GM21723 (cell line): ENCODE data around the gene DDX4.
"Not testable (repeated sequence)": the region's sequence is repeated elsewhere in the genome, so short reads cannot be mapped to it uniquely, and the experiment has no call there.

ENCODE experiments used
- ATAC-seq: cut with Tn5 transposase; IDR thresholded peaks from one replicate; pipeline ENCODE4 v1.9.1; 2021; ENCODE audit warnings: mild to moderate bottlenecking, moderate library complexity; ENCODE audit not compliant: unreplicated experiment

The DDX4 gene

GRCh38 chr5:55737793-55738192 lies at the start of gene DDX4:
TSS of gene DDX4 (plus strand) at chr5:55738061. CDS start at chr5:55738964, 903 bp downstream.
- no peak for ATAC-seq

- no peak for ATAC-seq
Observed at GRCh38 chr5:55691265-55692105, 46.4 kb upstream of the DDX4 start.

GRCh38 chr5:55692106-55692417 lies 45.8 kb upstream of the DDX4 start:
- ATAC-seq = no peak

GRCh38 chr5:55692509-55692908 lies 45.4 kb upstream of the DDX4 start:
- ATAC-seq = no peak

GRCh38 chr5:55694152-55694830 lies 43.6 kb upstream of the DDX4 start:
- no peak for ATAC-seq

GRCh38 chr5:55696704-55697103 lies 41.2 kb upstream of the DDX4 start:
- ATAC-seq = not testable (repeated sequence)

- ATAC-seq = no peak
Observed at GRCh38 chr5:55699041-55699688, 38.7 kb upstream of the DDX4 start.

GRCh38 chr5:55700745-55701144 lies 37.1 kb upstream of the DDX4 start:
- no peak for ATAC-seq

GRCh38 chr5:55701462-55702103 lies 36.3 kb upstream of the DDX4 start:
- ATAC-seq = no peak

GRCh38 chr5:55702598-55703345 lies 35.1 kb upstream of the DDX4 start:
- no peak for ATAC-seq

GRCh38 chr5:55706230-55706629 lies 31.6 kb upstream of the DDX4 start:
- ATAC-seq = no peak

GRCh38 chr5:55708732-55709131 lies 29.1 kb upstream of the DDX4 start:
- no peak for ATAC-seq

GRCh38 chr5:55711507-55712022 lies 26.3 kb upstream of the DDX4 start:
- ATAC-seq = no peak

- ATAC-seq = peak; percentile 100
Observed at GRCh38 chr5:55712023-55712859, 25.6 kb upstream of the DDX4 start, which contains the start of gene SLC38A9. TSS of gene SLC38A9 (minus strand) at chr5:55712324. CDS start at chr5:55697958, 14,366 bp downstream.

GRCh38 chr5:55713871-55714270 lies 24.0 kb upstream of the DDX4 start:
- no peak for ATAC-seq

- no peak for ATAC-seq
Observed at GRCh38 chr5:55714339-55714738, 23.5 kb upstream of the DDX4 start.

- no peak for ATAC-seq
Observed at GRCh38 chr5:55714749-55715148, 23.1 kb upstream of the DDX4 start.

- ATAC-seq = no peak
Observed at GRCh38 chr5:55715519-55716078, 22.3 kb upstream of the DDX4 start.

- ATAC-seq = not testable (repeated sequence)
Observed at GRCh38 chr5:55719026-55719425, 18.8 kb upstream of the DDX4 start.
